Activated T-cell treated with anti-CD3 and anti-CD28 coated beads for 4 hours (primary cell): ENCODE measurements around the gene TNFRSF9.

Experiments
- DNase-seq: peaks from one replicate; pipeline ENCODE4 v3.0.0-alpha.2; 2020

The TNFRSF9 gene

GRCh38 chr1:7869136-7869920 lies 71.3 kb downstream of the TNFRSF9 start:
- no peak for DNase-seq

GRCh38 chr1:7868070-7868780 lies 72.4 kb downstream of the TNFRSF9 start:
- no peak for DNase-seq

DNA sequence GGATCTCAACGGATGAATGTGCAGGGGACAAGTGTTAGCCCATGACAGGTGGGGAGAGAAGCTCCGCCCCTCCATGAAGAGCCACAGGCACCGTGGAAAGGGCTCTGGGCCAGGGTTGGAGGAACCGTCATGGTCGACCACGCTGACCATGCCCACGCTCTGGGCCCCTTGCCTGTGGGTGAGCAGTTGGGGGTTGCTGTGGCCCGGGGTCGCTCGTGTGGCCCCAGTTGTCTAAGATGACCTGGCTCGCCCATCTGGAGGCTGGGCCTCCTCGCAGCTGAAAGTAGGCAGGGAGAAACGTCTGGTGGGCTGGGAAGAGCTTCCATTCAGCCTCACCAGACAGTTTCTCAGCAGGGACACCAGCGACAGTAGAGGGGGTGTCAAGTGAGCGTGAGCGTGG lies 74.7 kb downstream of the TNFRSF9 start:
- no peak for DNase-seq
